PC-9 (cell line): ENCODE data around the gene TFAP2D.

ENCODE experiments used
- CTCF ChIP-seq: fragments of 200-600 bp; sonication (generic); conservative IDR thresholded peaks from 2 replicates; pipeline ENCODE4 v1.6.1; 2017; ENCODE audit warnings: mixed run types, antibody characterized with exemption, mild to moderate bottlenecking, moderate library complexity
- EZH2 ChIP-seq: fragments of 200-600 bp; sonication (generic); IDR thresholded peaks from 2 replicates; pipeline ENCODE4 v1.8.0; 2017; ENCODE audit warnings: antibody characterized with exemption, low read depth

- TF ChIP-seq CTCF (no peak), EZH2 (no peak)
These were observed 706 bp downstream of the TFAP2D start for GRCh38 chr6:50713977-50714486.
